HPDE6-E6E7 (cell line): ENCODE results near the gene NACAD.
"Not testable (repeated sequence)": the region's sequence is repeated elsewhere in the genome, so short reads cannot be mapped to it uniquely, and the experiment has no call there.

Source experiments
- DNase-seq: peaks from one replicate; pipeline ENCODE4 v3.0.0; 2011; ENCODE audit warnings: missing footprints; ENCODE audit errors: extremely low spot score

NACAD gene

GRCh38 chr7:45055594-45056219 lies 33.1 kb downstream of the NACAD start:
- DNase-seq = no peak

- DNase-seq = no peak
Observed at GRCh38 chr7:45055016-45055415, 33.8 kb downstream of the NACAD start.

GRCh38 chr7:45054442-45054841 lies 34.3 kb downstream of the NACAD start:
- no peak for DNase-seq

- no peak for DNase-seq
Observed at GRCh38 chr7:45053941-45054340, 34.8 kb downstream of the NACAD start.

- DNase-seq = no peak
Observed at GRCh38 chr7:45053401-45053800, 35.4 kb downstream of the NACAD start.

GRCh38 chr7:45052011-45052410 lies 36.8 kb downstream of the NACAD start:
- no peak for DNase-seq

- DNase-seq = no peak
Observed at GRCh38 chr7:45050198-45050597, 38.6 kb downstream of the NACAD start.

- no peak for DNase-seq
Observed at GRCh38 chr7:45048748-45049147, 40.0 kb downstream of the NACAD start.

- DNase-seq = no peak
Observed at GRCh38 chr7:45044338-45044737, 44.4 kb downstream of the NACAD start.

- no peak for DNase-seq
Observed at GRCh38 chr7:45039106-45039505, 49.7 kb downstream of the NACAD start.

GRCh38 chr7:45037876-45038275 lies 50.9 kb downstream of the NACAD start:
- no peak for DNase-seq

- no peak for DNase-seq
Observed at GRCh38 chr7:45036796-45037195, 52.0 kb downstream of the NACAD start.

GRCh38 chr7:45036317-45036716 lies 52.5 kb downstream of the NACAD start:
- no peak for DNase-seq

GRCh38 chr7:45035893-45036292 lies 52.9 kb downstream of the NACAD start:
- DNase-seq = no peak

GRCh38 chr7:45035371-45035770 lies 53.4 kb downstream of the NACAD start:
- DNase-seq = no peak

GRCh38 chr7:45034710-45035109 lies 54.1 kb downstream of the NACAD start:
- DNase-seq = not testable (repeated sequence)

- DNase-seq = peak; percentile 83
Observed at GRCh38 chr7:45033931-45034290, 54.9 kb downstream of the NACAD start.

- DNase-seq = no peak
Observed at GRCh38 chr7:45033261-45033930, 55.4 kb downstream of the NACAD start.

GRCh38 chr7:45032421-45032820 lies 56.3 kb downstream of the NACAD start:
- DNase-seq = no peak

- no peak for DNase-seq
Observed at GRCh38 chr7:45031829-45032228, 56.9 kb downstream of the NACAD start.
